Vagina (tissue), 2 donors: ENCODE results near the gene CD48.
"Not testable (repeated sequence)": the region's sequence is repeated elsewhere in the genome, so short reads cannot be mapped to it uniquely, and the experiment has no call there.

Experiments used
- CTCF ChIP-seq, 3 experiments: fragments of 450-650 bp in 2 of 3; fragments of 200-600 bp in 1 of 3; sonication (generic) in 1 of 3; IDR thresholded peaks; one replicate each; pipeline ENCODE4 v1.5.1; 2017 to 2019; ENCODE audit warnings: antibody characterized with exemption in 3 of 3, mild to moderate bottlenecking in 2 of 3, moderate library complexity in 2 of 3
- POLR2AphosphoS5 ChIP-seq, 2 donors: sonication (generic); formaldehyde crosslinking; IDR thresholded peaks; one replicate each; pipeline ENCODE4 v1.9.0; 2017; ENCODE audit warnings: antibody characterized with exemption in 2 of 2, mild to moderate bottlenecking in 2 of 2, low read depth in 1 of 2; ENCODE audit not compliant: insufficient read depth in 1 of 2

- not testable (repeated sequence) for TF ChIP-seq CTCF (IDR thresholded peaks at IDR 0.05); POLR2AphosphoS5 (IDR thresholded peaks at IDR 0.05; ENCODE audit: insufficient read depth in 1 of 2, low read depth in 1 of 2)
Measured at GRCh38 chr1:160712525-160713080, 981 bp upstream of the CD48 start.
